ENCODE measurements around the gene MBTPS1.

Gene MBTPS1

DNA sequence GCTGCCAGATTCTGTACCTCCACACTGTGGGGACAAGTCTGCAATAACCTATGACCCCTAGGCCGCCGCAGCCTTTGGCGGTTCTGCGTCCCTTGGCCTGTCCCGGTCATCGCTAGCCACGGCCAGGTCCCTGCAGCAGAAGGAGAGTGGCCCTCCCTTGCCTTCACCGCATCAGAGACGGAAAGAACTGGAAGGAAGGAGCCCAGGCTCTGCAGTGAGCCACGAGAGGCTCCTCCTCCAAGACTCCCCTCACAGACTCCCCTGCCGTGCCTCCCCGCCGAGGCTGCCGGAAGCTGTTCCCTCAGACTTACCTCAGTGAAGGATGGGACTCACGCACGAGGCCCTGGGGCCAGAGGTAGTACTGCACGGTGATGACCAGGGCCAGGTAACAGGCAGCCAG lies 85.2 kb downstream of the MBTPS1 start:
- no peak overlapping the region for H3K4me3 ChIP-seq (ENCODE audit: control insufficient read depth, low read depth, low read length)
- no peak for DNase-seq (ENCODE audit: low read depth)
- TF ChIP-seq CTCF (conservative IDR thresholded peaks at IDR 0.05; ENCODE audit: control insufficient read depth, insufficient read depth, low read depth, low read length) = no peak

DNA sequence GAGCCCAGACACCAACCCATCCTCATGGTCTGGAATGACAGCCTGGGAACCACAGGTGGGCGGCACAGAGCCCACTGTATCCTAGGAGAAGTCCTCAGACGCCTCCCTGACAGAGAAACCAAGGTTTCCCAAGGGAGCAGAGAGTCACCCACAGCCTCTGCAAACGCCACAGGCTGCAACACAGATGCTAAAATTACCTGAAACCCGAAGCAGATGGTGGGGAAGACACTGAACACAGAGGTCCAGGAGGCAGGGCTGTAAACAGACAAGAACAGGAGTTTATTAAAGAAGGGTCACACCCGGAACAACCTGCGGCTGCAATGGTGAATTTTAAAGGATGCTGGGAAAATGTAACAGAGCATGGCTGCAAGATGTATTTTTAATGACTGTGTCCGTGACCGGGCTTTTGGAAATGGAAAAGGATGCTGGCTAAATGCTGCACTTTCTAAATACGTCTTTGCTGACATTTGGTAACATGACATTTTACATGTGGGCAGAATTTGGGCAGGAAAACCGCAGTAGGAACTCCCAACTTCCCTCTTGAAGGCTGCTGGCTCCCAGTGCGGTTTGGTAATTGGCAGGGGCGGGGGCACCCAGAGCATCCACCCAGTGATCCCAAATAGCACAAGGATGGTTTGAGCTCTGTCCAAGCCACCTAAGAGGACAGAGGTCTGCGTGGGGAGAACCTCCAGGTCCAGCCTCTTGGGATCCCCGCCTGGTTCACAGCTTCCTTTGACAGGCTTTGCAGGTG lies 87.3 kb downstream of the MBTPS1 start:
- TF ChIP-seq CTCF (conservative IDR thresholded peaks at IDR 0.05; ENCODE audit: control insufficient read depth, insufficient read depth, low read depth, low read length) = no peak
- no peak for DNase-seq (ENCODE audit: low read depth)
- no peak overlapping the region for H3K4me3 ChIP-seq (ENCODE audit: control insufficient read depth, low read depth, low read length)

DNA sequence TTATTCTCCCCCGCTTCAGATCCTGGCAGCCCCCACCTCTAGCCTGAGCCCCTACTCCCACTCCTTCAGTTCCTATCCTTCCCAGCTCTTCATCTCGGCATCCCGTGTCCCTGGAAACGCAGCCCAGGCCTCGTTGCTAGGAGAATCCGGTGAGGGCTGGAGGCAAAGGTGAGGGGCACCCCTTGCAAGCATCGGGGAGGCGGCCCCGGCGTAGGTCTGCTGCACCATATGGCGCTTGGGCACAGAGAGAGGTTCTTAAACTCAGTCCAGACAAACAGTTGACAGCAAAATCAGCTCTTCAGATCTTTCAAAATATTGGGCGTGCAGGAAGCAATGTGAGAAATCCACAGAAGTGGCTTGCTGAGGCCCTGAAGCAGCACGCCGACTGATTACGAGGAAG lies 89.1 kb downstream of the MBTPS1 start:
- no peak for TF ChIP-seq CTCF (conservative IDR thresholded peaks at IDR 0.05; ENCODE audit: control insufficient read depth, insufficient read depth, low read depth, low read length)
- DNase-seq (ENCODE audit: low read depth) = no peak
- no peak overlapping the region for H3K4me3 ChIP-seq (ENCODE audit: control insufficient read depth, low read depth, low read length)

- no peak for TF ChIP-seq CTCF (conservative IDR thresholded peaks at IDR 0.05; ENCODE audit: control insufficient read depth, insufficient read depth, low read depth, low read length)
- DNase-seq (ENCODE audit: low read depth) = no peak
- no peak overlapping the region for H3K4me3 ChIP-seq (ENCODE audit: control insufficient read depth, low read depth, low read length)
Observed at GRCh38 chr16:84026606-84027005, 90.1 kb downstream of the MBTPS1 start.

DNA sequence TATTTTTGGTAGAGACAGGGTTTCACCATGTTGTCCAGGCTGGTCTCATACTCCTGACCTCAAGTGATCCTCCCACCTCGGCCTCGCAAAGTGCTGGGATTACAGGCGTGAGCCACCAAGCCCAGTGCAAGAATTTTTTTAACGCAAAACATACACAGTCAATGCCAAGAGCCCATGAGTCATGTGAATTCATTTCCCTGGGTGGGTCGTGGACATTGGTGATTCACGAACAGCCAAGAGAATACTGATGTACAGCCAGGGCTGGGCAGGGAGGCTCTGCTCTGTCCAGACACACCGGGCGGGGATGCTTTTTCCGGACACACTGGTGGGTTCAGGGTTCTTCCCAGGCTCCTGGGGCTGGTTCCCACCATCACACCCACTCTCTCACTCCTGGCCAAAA lies 91.9 kb downstream of the MBTPS1 start:
- no peak for TF ChIP-seq CTCF (conservative IDR thresholded peaks at IDR 0.05; ENCODE audit: control insufficient read depth, insufficient read depth, low read depth, low read length)
- no peak overlapping the region for H3K4me3 ChIP-seq (ENCODE audit: control insufficient read depth, low read depth, low read length)
- DNase-seq (ENCODE audit: low read depth) = peak; percentile 96

DNA sequence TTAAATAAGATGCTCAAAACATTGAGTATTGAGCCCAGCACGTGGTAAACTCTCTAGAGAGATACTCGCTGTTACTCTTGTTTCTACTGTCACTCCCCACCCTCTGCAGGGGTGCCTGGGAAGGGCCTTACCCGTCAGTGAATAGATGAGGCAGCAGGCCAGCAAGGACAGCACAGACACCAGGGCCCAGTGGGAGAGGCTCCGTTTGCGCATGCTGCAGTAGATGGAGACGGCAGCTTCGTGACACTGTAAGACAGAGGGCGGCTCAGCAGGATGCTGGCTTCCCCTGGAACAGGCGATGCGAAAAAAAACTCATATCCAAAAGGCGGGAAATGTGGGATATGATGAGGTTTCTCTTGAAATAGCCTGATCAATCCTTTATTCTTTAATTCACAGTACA lies 94.1 kb downstream of the MBTPS1 start:
- DNase-seq (ENCODE audit: low read depth) = no peak
- TF ChIP-seq CTCF (conservative IDR thresholded peaks at IDR 0.05; ENCODE audit: control insufficient read depth, insufficient read depth, low read depth, low read length) = no peak
- H3K4me3 ChIP-seq (ENCODE audit: control insufficient read depth, low read depth, low read length) = no peak overlapping the region

DNA sequence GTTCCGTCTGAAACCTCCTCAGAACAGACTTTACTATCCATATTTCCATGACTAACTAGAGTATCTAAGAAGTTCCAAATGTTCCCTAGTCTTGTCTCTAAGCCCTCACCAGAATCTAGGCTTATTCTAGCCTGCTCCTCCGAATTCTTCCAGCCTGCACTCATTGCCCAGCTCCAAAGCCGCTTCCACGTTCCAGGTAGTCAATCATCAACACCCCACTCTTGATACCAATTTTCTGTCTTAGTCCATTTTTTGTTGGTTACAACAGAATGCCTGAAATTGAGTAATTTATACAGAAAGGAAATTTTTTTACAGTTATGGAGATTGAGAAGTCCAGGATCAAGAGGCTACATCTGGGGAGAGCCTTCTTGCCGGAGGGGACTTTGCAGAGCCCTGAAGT lies 95.3 kb downstream of the MBTPS1 start:
- H3K4me3 ChIP-seq (ENCODE audit: control insufficient read depth, low read depth, low read length) = no peak overlapping the region
- DNase-seq (ENCODE audit: low read depth) = no peak
- no peak for TF ChIP-seq CTCF (conservative IDR thresholded peaks at IDR 0.05; ENCODE audit: control insufficient read depth, insufficient read depth, low read depth, low read length)

All from fibroblast of mammary gland (primary cell).